Erythroblast (primary cell): Measurements from ENCODE around the gene FSIP1.

Experiments used
- GATA1 ChIP-seq: IDR thresholded peaks from 2 replicates; pipeline ENCODE4 v1.6.1; 2011; ENCODE audit warnings: low read depth, mild to moderate bottlenecking, control low read depth, low read length, moderate library complexity
- POLR2A ChIP-seq: IDR thresholded peaks from 2 replicates; pipeline ENCODE4 v1.6.1; 2011; ENCODE audit warnings: mild to moderate bottlenecking, low read length

DNA sequence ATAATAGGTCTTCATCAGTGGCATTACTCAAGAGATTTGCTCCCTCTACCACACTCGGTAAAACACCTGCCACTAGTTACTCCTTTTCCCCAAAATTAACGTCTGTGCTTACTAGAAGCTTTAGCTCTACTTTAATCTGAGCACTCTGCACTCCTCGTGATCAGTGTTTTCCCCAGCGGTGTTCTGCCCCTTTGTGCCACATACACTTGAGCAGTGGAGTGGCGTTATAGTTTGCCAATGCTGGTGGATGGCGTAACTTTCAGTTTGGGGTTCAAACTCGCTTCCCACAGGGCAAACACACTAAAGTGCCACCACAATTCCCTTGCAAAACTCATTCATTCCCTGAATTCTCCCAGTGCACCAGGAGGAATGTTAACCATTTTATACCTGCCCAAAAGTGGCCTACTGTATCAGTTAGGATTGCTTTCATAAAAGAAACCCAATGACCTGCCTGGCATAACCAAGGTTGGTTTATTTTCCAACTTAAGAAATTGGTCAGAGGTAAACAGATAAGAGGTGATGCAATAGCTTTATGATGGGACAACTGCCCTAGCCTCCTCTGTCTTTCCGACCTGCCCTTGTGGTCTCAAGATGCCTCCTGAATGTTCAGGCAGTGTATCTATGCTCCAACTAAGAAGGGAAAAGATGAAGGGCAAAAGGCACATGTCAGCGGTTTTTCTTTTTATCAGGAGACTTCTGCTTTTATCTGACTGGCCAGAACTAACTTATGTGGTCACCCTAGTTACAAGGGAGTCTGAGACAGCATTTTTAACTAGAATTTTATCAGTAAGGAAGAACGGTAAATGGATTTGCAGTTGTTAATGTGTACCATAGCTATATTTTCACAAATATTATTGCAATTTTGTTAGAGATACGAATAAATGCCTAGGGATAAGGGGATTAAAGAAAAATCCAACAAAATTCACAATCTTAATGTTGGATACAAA lies 83.9 kb downstream of the FSIP1 start:
- TF ChIP-seq POLR2A (peak; percentile 61), GATA1 (no peak)
